ENCODE results near the gene CTU2.

Gene CTU2

GRCh38 chr16:88742896-88743605 is 36.7 kb downstream of the CTU2 start:
- DNase-seq (ENCODE audit: low read depth in 1 of 2, low spot score in 1 of 2), result no peak

DNA sequence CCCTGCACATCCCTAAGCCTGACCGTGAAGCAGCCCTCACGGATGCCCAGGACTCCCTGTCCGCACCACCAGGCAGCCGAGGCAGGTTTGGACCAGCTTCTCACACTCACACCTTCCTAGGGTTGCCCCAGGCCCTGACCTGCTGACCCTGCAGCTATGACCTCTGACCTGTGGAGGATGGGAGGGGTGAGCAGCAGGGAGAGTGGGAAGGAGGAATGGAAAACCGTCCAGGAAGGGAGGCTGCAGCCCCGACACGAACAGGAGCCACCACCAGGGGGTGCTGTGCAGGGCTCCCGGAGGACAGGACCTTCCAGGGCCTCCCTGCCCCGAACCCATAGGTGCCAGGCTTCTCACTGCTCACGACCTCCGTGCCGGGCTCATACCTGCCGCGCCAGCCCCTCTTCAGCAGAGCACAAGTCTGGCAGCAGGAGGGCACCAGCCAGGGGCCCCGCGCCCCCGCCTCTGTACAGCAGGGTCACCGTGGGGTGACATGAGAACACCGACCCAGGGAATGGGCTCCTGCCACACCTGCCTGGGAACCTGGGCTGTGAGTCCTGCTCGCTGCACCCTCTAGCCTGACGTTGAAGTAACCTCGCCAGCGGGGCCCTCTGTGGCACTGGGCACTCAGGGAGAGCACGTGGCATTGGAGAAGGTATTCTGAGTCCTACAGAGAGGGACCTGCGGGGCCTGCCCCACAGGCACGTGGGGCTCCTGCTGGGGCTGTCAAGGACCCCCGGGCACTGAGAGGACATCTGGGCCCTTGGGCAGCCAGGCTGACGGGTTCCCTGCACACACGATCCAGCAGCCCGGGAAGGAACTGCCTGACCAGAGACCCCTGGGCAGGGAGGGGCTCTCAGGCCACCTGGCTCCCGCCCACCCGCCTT is 37.6 kb downstream of the CTU2 start:
- peak; percentile 52 to 67 for DNase-seq (ENCODE audit: low read depth in 1 of 2, low spot score in 1 of 2)

DNA sequence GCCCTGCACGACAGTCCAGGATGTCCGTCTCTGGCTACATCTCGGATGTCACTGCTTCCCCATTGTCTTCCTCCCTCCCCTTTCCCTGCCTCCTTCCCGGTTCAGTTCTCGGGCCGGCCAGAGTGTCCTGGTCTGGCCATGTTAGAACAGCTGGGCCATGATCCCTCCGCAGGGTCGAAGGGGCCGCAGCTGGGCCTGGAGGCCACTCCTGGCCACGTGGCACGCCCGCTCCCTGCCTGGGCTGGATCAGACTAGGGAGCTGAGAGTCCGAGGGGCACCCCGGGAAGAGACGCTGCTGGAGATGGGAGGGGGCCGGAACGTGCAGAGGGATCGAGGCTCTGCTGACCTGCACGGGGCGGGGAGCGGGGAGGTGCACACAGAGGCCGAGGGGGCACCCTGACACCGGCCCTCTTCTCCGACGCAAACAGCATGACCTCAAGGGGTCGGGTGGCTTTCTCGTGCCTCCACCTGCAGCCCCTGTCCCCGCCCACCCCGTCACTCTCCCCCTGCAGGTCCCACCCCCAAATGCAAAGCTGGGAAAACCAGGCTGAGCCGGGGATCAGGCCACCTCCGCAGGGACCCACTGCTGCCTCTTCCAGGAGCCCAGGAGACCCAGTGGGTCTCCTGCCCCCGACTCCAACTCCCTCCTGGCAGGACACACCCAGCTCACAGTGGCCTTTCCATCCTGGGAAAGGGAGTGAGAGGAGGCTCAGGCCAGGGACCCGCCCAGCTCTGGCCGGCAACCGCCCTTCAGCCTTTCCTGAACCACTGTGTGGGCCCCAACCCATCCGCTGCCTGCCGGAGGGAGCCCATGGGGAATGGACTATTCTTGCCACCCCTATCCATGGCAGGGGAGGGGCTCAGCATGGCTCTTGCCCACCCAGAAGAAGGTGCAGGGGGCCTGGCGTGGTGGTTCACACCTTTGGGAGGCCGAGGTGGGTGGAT is 38.5 kb downstream of the CTU2 start:
- no peak for DNase-seq (ENCODE audit: low read depth in 1 of 2, low spot score in 1 of 2)

DNA sequence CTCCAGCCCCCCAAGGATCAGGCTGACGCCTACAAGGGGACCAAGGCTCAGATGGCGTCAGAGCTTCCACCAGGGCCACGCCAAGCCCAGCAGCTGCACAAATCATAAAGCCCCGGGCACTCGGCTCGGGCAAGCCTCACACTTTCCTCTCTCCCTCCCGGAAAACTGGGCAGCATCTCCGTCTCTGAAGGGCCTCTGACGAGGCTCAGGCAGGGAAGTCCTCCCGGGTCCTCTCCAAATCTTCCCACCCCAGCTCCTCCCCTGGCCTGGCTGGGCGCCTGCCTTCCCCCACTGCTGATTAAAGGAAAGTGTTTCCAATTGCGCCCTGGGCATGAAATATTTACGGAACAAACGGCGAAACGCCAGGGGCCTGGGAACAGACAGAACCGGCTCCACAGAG is 40.2 kb downstream of the CTU2 start:
- no peak for DNase-seq (ENCODE audit: low read depth in 1 of 2, low spot score in 1 of 2)

- DNase-seq (ENCODE audit: low read depth in 1 of 2, low spot score in 1 of 2), result no peak
Measured at GRCh38 chr16:88747588-88748301, 41.4 kb downstream of the CTU2 start.

- DNase-seq (ENCODE audit: low read depth in 1 of 2, low spot score in 1 of 2), result no peak
Measured at GRCh38 chr16:88748364-88748763, 42.1 kb downstream of the CTU2 start.

- DNase-seq (ENCODE audit: low read depth in 1 of 2, low spot score in 1 of 2), result no peak
Measured at GRCh38 chr16:88749358-88749757, 43.1 kb downstream of the CTU2 start.

GRCh38 chr16:88750854-88751253 is 44.6 kb downstream of the CTU2 start:
- DNase-seq (ENCODE audit: low read depth in 1 of 2, low spot score in 1 of 2), result no peak

- DNase-seq (ENCODE audit: low read depth in 1 of 2, low spot score in 1 of 2), result no peak
Measured at GRCh38 chr16:88752386-88753002, 46.2 kb downstream of the CTU2 start.

DNA sequence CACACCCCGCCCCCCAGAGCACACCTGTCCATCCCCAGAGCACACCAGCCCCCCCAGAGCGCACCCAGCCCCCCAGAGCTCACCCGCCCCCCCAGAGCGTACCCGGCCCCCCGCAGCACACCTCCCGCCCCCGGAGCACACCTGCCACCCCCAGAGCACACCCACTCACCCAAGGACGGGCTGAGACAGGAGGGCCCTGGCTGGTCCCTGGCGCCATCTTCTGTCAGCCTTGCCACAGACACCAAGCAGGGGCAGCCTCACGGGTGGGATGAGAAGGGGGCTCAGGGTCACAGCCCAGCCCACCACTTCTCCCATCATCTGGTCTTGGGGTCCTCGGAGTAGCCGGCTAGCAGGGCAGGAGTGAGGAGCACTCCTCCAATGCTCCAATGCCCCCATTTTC is 46.9 kb downstream of the CTU2 start:
- DNase-seq (ENCODE audit: low read depth in 1 of 2, low spot score in 1 of 2), result no peak

DNA sequence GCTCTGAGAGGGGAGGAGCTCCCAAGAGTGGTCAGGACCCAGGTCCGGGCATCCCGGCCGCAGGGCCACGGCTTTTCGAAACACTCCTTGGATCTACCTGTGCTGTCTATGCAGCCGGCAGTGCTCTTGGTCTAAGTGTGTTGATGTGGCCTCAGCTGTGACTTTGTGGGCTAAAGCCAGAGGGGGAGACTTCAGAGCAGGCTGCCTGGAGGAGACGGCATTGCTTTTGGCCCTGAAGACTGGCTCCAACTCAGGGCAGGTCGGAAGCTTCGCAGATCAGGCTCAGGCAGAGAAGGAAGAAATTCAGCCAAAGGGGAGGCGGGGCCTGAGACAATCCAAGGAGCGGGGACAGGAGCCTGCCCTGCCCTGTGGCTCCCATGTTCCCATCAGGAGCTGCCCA is 47.3 kb downstream of the CTU2 start:
- no peak for DNase-seq (ENCODE audit: low read depth in 1 of 2, low spot score in 1 of 2)

- DNase-seq (ENCODE audit: low read depth in 1 of 2, low spot score in 1 of 2), result no peak
Measured at GRCh38 chr16:88754109-88754911, 48.0 kb downstream of the CTU2 start.

- DNase-seq (ENCODE audit: low read depth in 1 of 2, low spot score in 1 of 2), result no peak
Measured at GRCh38 chr16:88754912-88755744, 48.8 kb downstream of the CTU2 start.

GRCh38 chr16:88755745-88756443 is 49.6 kb downstream of the CTU2 start:
- DNase-seq (ENCODE audit: low read depth in 1 of 2, low spot score in 1 of 2), result no peak

GRCh38 chr16:88758227-88758943 is 52.1 kb downstream of the CTU2 start:
- DNase-seq (ENCODE audit: low read depth in 1 of 2, low spot score in 1 of 2), result no peak

DNA sequence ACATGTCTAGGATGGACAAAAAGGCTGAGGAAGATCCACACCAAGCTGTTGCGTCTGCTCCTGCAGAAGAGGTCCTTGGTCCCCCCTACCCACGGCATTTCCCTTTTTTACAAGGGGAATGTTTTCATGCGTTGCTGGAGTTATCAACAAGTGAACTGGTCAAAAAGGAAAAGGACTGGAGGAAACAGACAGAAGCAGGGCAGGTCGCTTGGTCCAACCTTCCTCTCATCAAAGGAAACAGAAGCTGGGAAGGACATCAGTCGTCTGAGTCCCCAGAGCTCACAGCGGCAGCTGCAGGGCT is 52.6 kb downstream of the CTU2 start:
- DNase-seq (ENCODE audit: low read depth in 1 of 2, low spot score in 1 of 2), result no peak

DNA sequence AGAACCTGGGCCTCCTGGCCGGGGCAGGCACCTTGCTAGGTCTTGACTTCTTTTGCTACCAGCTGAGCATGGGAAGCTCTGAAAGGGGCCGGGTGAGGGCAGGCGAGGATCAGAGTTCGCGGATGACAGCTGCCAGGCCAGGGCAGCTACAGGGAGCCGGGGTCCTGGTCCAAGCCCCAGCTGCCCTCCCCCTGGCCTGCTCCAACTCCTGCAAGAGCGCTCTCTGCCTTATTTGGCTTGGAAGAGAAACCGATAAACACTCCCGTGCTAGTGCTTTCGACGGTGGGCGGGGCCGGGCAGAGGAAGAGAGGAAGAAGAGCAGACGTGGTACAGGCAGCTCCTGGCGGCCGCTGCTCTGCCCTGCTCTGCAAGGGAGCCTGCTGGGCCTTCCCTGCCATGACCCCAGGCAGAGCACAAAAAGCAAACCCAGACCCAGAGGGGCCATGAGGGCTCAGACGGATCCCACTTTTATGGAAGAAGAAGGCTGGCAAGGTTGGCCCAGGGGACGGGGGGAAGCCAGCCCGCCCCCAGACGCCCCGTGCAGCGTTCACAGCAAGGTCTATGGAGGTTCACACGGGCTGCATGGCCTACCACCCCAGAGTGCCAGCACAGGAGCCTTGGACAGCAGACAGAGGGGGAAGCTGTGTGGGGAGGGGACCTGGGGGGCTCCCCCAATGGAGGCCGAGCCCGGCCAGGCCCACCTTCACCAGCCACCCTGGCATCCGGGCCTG is 53.1 kb downstream of the CTU2 start:
- peak; percentile 30 to 37 for DNase-seq (ENCODE audit: low read depth in 1 of 2, low spot score in 1 of 2)

Data from stimulated activated CD4-positive, alpha-beta T cell treated with anti-CD3 and anti-CD28 coated beads, Interleukin-15, amount 100 ng/mL, for 1 hour (primary cell).